Activated naive CD8-positive, alpha-beta T cell treated with anti-CD3 and anti-CD28 coated beads, Interleukin-2, amount 10 ng/mL, durations not matched to agents 7 days and 5 days (primary cell): Measurements from ENCODE around the gene NFKB1. TPM values are rescaled to one million over a fixed set of nuclear protein-coding genes. Genes with fewer than 3 reads are reported as not detected.
"Not testable (repeated sequence)": the region's sequence is repeated elsewhere in the genome, so short reads cannot be mapped to it uniquely, and the experiment has no call there.

Experiments
- ATAC-seq: fragments of 150-1000 bp; cut with Tn5 transposase; one replicate; pipeline ENCODE4 v1.10.0; 2021; ENCODE audit warnings: low read depth, moderate library complexity
- POLR2A ChIA-PET: fragments of 350-600 bp; sonication (Branson Sonifier 250); formaldehyde crosslinking; loops from one replicate; lab custom pipeline; 2021; ENCODE audit warnings: antibody characterized with exemption; lab: Charles Lee
- DNase-seq: peaks from one replicate; pipeline ENCODE4 v3.0.0; 2021
- H3K27ac Mint-ChIP-seq: one replicate; pipeline ENCODE4 v1.8.0; 2022; ENCODE audit warnings: mild to moderate bottlenecking, mixed read lengths
- H3K27me3 Mint-ChIP-seq: one replicate; pipeline ENCODE4 v1.8.0; 2022; ENCODE audit warnings: mild to moderate bottlenecking, moderate library complexity, mixed read lengths
- H3K36me3 Mint-ChIP-seq: one replicate; pipeline ENCODE4 v1.8.0; 2021; ENCODE audit warnings: mild to moderate bottlenecking, mixed read lengths
- H3K4me1 Mint-ChIP-seq: one replicate; pipeline ENCODE4 v1.8.0; 2021; ENCODE audit warnings: mixed read lengths
- H3K4me3 Mint-ChIP-seq: one replicate; pipeline ENCODE4 v1.8.0; 2022; ENCODE audit warnings: mild to moderate bottlenecking, moderate library complexity, mixed read lengths
- H3K9me3 Mint-ChIP-seq: one replicate; pipeline ENCODE4 v1.8.0; 2021; ENCODE audit warnings: mixed read lengths
- total RNA-seq, 2 experiments: library from RNA; stranded (reverse); gene quantifications; one replicate each; pipeline ENCODE4 v1.2.3, GENCODE V29; 2021

The NFKB1 gene
- total RNA-seq, 2 experiments from 2014 or later: 129 to 130 TPM

DNA sequence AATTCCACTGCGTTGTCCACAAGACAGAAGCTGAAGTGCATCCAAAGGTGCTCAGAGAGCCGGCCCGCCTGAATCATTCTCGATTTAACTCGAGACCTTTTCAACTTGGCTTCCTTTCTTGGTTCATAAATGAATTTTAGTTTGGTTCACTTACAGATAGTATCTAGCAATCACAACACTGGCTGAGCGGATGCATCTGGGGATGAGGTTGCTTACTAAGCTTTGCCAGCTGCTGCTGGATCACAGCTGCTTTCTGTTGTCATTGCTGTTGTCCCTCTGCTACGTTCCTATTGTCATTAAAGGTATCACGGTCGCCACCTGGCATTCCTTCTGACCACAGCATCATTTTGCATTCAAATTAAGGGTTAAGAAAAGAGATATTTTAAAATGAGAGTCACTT lies 115.5 kb downstream of the NFKB1 start:
- no peaks in the 10 kb centered on the region for H3K27me3 Mint-ChIP-seq
- peak overlapping the region; percentile 51 for H3K27ac Mint-ChIP-seq
- H3K9me3 Mint-ChIP-seq: no peaks in the 10 kb centered on the region
- ATAC-seq (no peak), DNase-seq (no peak)
- POLR2A ChIA-PET: interaction anchor here (1.3 to 1.5 kb wide), 2 partner anchors 31 to 116 kb away, joined by 4 to 6 read pairs; partner anchors contain the start of gene NFKB1
- peaks cover 63% of the 10 kb centered on the region for H3K4me1 Mint-ChIP-seq
- peak overlapping the region; percentile 23 for H3K4me3 Mint-ChIP-seq
- peaks cover 51% of the 10 kb centered on the region for H3K36me3 Mint-ChIP-seq

- not testable (repeated sequence) for H3K9me3 Mint-ChIP-seq, ATAC-seq, H3K4me3 Mint-ChIP-seq, DNase-seq, H3K27ac Mint-ChIP-seq, H3K27me3 Mint-ChIP-seq
- Mint-ChIP-seq H3K4me1 (peaks cover 55% of the 10 kb centered on the region), H3K36me3 (peaks cover 32% of the 10 kb centered on the region)
- POLR2A ChIA-PET: interaction anchor here (0.5 kb wide), 1 partner anchor 16 kb away, joined by 3 read pairs; no protein-coding TSS in a partner anchor
Measured at GRCh38 chr4:102619021-102619420, 117.9 kb downstream of the NFKB1 start.

DNA sequence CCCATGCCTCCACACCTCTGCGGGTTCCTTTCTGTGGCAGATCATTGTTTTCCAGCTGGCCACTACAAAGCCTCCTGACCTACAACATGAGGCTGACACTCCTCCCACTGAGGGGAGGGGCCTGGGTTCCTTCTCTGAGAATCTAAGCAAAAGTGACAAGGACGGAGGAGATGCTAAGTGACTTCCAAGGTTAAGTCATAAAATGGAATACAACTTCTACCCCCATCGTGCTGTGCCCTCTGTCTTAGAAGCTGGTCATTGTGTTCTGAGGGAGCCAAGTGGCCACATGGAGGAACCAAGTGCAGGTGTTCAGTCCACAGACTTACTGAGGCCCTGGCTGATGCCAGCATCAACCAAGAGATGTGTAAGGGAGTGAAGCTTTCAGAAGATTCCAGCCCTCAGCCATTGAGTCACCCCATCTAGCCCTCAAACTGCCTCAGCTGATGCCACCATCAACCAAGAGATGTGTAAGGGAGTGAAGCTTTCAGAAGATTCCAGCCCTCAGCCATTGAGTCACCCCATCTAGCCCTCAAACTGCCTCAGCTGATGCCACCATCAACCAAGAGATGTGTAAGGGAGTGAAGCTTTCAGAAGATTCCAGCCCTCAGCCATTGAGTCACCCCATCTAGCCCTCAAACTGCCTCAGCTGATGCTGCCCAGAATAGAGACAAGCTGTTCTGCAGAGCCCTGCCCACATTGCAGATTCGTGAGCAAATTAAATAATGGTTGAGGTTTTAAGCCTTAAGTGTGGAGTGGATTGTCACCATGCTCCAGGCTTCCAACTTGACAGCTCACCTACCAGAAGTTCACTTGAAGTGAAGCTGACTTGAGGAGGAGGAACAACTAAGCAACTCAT lies 118.8 kb downstream of the NFKB1 start:
- H3K4me3 Mint-ChIP-seq, DNase-seq, H3K27me3 Mint-ChIP-seq, H3K9me3 Mint-ChIP-seq: not testable (repeated sequence)
- peak; percentile 15 for ATAC-seq
- Mint-ChIP-seq H3K27ac (peak overlapping the region; percentile 62), H3K36me3 (peaks cover 22% of the 10 kb centered on the region), H3K4me1 (peaks cover 55% of the 10 kb centered on the region)
- POLR2A ChIA-PET: interaction anchor here (0.5 to 1.6 kb wide), 5 partner anchors 13 to 208 kb away, joined by 3 to 4 read pairs (median 3); partner anchors contain the start of gene UBE2D3

GRCh38 chr4:102620697-102621497 lies 119.7 kb downstream of the NFKB1 start:
- Mint-ChIP-seq H3K4me3 (no peak overlapping the region), H3K27ac (peak overlapping the region; percentile 62), H3K4me1 (peaks cover 54% of the 10 kb centered on the region), H3K36me3 (peaks cover 16% of the 10 kb centered on the region), H3K9me3 (no peaks in the 10 kb centered on the region), H3K27me3 (no peaks in the 10 kb centered on the region)
- ATAC-seq (peak; percentile 53), DNase-seq (no peak)
- POLR2A ChIA-PET: interaction anchor here (1.1 to 1.6 kb wide), 4 partner anchors 12 to 207 kb away, joined by 3 to 4 read pairs (median 4); partner anchors contain the start of gene UBE2D3

DNA sequence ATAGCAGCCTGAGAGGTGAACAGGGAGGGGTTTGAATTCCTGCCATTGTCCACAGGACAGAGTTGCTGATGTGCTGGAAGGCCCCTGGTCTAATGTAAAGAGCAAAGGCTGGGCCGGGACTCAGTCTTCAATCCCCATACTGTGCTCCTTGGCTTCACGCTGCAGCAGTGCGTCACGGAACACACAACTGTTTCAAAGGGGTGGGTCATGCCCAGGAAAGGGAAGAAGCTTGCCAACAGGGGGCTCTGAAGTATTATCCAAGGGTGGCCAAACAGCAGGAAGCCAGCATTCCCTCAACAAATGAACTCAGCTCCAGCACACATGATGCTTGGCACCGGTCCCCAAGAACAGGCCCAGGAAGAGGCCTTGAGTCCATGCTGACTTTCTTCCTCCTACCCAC lies 122.5 kb downstream of the NFKB1 start:
- H3K4me3 Mint-ChIP-seq: no peak overlapping the region
- H3K9me3 Mint-ChIP-seq: no peaks in the 10 kb centered on the region
- H3K27me3 Mint-ChIP-seq: no peaks in the 10 kb centered on the region
- H3K36me3 Mint-ChIP-seq: peaks cover 1% of the 10 kb centered on the region
- POLR2A ChIA-PET: no interaction called here
- H3K4me1 Mint-ChIP-seq: peaks cover 58% of the 10 kb centered on the region
- no peak overlapping the region for H3K27ac Mint-ChIP-seq
- ATAC-seq: no peak
- no peak for DNase-seq

DNA sequence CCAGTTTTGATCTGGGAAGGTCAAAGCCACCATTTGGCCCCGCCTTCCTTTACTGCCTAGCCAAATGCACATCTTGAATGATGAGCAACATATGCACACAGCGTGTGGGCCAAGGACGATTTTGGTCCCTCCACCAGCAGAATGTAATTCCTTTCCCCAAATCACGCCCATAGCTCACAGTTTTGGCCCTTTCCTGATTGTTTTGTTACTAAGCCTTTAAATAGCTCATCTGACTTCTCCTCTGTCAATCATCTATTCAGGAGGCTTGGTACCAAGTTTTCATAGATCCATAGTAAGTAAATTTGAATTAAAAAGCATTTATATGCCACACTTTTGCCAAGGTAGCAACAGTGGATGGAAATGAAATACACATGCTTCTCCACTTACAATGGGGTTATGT lies 123.3 kb downstream of the NFKB1 start:
- Mint-ChIP-seq H3K27me3 (no peaks in the 10 kb centered on the region), H3K36me3 (no peaks in the 10 kb centered on the region), H3K9me3 (no peaks in the 10 kb centered on the region), H3K27ac (peak overlapping the region; percentile 96), H3K4me3 (no peak overlapping the region), H3K4me1 (peaks cover 56% of the 10 kb centered on the region)
- no peak for ATAC-seq
- DNase-seq: no peak
- POLR2A ChIA-PET: interaction anchor here (0.6 to 1.0 kb wide), 2 partner anchors 176 to 203 kb away, joined by 3 to 9 read pairs; partner anchors contain the start of gene UBE2D3

DNA sequence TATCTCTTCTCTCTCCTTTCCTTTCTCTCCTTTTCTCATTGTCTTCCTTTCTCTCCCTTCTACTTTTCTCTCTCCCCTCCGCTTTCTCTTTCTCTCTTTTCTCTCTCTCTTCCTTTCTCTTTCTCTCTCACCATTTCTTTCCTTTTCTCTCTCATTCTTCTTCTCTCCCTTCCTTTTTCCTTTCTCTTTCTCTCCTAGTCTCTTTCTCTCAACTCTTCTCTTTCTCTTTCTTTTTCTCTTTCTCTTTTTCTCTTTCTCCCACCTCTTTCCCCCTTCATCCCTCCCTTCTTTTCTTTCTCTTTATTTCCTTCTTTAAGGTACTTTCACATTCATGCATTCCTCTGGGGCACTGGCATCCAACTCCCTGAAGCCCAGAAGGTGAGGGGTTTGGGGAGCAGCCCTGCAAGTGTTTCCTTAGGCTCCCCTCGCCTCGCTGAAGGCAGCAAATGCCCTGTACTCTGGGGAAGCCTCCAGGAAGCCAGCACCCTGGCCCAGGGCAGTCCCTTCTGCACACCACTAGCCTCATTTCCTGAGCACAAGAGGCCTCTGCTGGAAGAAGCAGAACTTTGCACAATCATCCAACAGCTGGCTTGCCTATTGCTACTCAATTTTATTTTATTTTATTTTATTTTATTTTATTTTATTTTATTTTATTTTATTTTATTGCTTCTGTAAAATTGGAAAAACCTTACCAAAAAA lies 124.2 kb downstream of the NFKB1 start:
- no peaks in the 10 kb centered on the region for H3K9me3 Mint-ChIP-seq
- peak overlapping the region; percentile 96 for H3K27ac Mint-ChIP-seq
- H3K4me3 Mint-ChIP-seq: peak overlapping the region; percentile 87
- no peaks in the 10 kb centered on the region for H3K27me3 Mint-ChIP-seq
- ATAC-seq (peak; percentile 99), DNase-seq (peak; percentile 67)
- H3K36me3 Mint-ChIP-seq: peaks cover 4% of the 10 kb centered on the region
- H3K4me1 Mint-ChIP-seq: peaks cover 58% of the 10 kb centered on the region
- POLR2A ChIA-PET: interaction anchor here (0.9 kb wide), 1 partner anchor 177 kb away, joined by 4 read pairs; no protein-coding TSS in a partner anchor

DNA sequence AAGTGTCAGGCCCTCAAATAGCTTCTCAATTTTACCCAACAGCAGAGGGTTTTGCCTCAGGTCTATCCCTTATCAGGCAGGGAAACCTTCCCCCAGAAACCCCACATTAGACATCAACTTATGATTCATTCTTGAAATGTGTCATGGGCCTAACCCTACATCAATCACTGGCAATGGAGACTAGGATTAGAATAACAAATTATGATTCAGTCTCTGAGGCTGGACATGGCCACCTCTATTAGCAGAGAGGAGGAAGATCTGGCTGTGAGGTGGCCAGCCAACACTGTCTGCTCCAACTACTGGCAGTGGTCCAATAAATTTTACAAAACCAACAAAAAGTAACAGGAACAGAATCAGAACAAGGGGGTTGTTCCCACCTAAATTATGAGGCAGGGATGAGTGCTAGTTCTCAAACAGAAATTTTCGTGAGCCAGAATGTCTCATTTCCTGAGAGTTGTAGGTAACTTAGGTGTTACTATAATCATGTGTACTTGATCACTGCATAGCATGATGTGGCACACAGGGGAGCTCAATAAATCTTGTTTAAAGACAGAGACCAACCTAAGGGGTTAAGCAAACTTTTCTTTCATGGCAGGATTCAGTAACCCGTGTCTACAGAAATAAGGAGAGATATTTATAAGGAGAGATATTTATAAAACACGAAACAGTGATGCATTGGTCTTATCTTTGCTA lies 126.8 kb downstream of the NFKB1 start:
- H3K9me3 Mint-ChIP-seq: no peaks in the 10 kb centered on the region
- DNase-seq: no peak
- peak overlapping the region; percentile 24 for H3K27ac Mint-ChIP-seq
- POLR2A ChIA-PET: no interaction called here
- H3K4me1 Mint-ChIP-seq: peaks cover 51% of the 10 kb centered on the region
- no peak for ATAC-seq
- no peaks in the 10 kb centered on the region for H3K27me3 Mint-ChIP-seq
- no peak overlapping the region for H3K4me3 Mint-ChIP-seq
- peaks cover 15% of the 10 kb centered on the region for H3K36me3 Mint-ChIP-seq

DNA sequence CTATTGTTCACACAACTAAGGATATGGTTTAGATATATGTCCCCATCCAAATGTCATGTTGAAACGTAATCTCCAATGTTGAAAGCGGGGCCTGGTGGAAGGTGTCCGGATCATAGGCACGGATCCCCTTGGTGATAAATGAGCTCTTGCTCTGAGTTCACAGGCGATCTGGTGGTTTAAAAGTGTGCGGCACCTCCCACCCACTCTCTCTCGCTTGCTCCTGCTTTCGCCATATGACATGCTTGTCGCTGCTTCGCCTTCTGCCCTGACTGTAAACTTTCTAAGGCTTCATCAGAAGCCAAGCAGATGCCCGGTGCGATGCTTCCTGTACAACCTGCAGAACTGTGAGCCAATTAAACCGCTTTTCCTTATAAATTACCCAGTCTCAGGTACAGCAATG lies 128.5 kb downstream of the NFKB1 start:
- POLR2A ChIA-PET: interaction anchor here (1.0 to 1.4 kb wide), 2 partner anchors 69 to 131 kb away, joined by 3 to 5 read pairs; partner anchors contain the start of gene MANBA
- H3K27me3 Mint-ChIP-seq: no peaks in the 10 kb centered on the region
- no peaks in the 10 kb centered on the region for H3K9me3 Mint-ChIP-seq
- ATAC-seq (no peak), DNase-seq (no peak)
- H3K4me1 Mint-ChIP-seq: peaks cover 43% of the 10 kb centered on the region
- no peak overlapping the region for H3K4me3 Mint-ChIP-seq
- peak overlapping the region; percentile 0 for H3K27ac Mint-ChIP-seq
- peaks cover 15% of the 10 kb centered on the region for H3K36me3 Mint-ChIP-seq

DNA sequence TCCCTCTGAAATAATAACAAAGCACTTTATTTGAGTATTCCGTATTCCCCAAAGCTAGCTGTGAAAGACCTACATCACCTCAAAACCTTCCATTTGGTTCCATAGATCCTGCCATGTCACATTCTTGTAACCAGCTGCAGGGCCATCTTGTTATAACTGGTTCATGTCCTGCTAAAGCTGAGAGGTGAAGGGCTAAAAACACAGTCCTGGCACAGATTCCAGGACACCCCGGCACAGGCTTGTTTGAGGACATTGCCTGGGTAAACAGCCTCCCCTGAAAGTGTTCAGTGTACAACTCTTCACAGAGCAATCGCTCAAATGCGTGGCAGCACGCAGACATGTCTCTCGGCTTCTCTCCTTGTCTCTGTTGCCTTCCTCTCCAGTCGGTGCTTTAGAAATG lies 130.5 kb downstream of the NFKB1 start:
- H3K4me1 Mint-ChIP-seq: peaks cover 35% of the 10 kb centered on the region
- H3K36me3 Mint-ChIP-seq: peaks cover 20% of the 10 kb centered on the region
- H3K9me3 Mint-ChIP-seq: no peaks in the 10 kb centered on the region
- DNase-seq (no peak), ATAC-seq (no peak)
- POLR2A ChIA-PET: no interaction called here
- no peak overlapping the region for H3K27ac Mint-ChIP-seq
- H3K27me3 Mint-ChIP-seq: no peaks in the 10 kb centered on the region
- H3K4me3 Mint-ChIP-seq: no peak overlapping the region

GRCh38 chr4:102632241-102633065 lies 131.3 kb downstream of the NFKB1 start:
- Mint-ChIP-seq H3K27me3 (no peaks in the 10 kb centered on the region), H3K4me3 (no peak overlapping the region), H3K27ac (no peak overlapping the region), H3K9me3 (no peaks in the 10 kb centered on the region), H3K36me3 (peaks cover 24% of the 10 kb centered on the region), H3K4me1 (peaks cover 33% of the 10 kb centered on the region)
- POLR2A ChIA-PET: interaction anchor here (1.2 kb wide), 1 partner anchor 12 kb away, joined by 3 read pairs; no protein-coding TSS in a partner anchor
- DNase-seq: no peak
- ATAC-seq: no peak
